Endothelial cell (in vitro differentiated cells): Measurements from ENCODE around the gene LTK. TPM values are rescaled to one million over a fixed set of nuclear protein-coding genes. Genes with fewer than 3 reads are reported as not detected.

Experiments used
- DNase-seq: peaks from one replicate; pipeline ENCODE4 v3.0.0; 2021; ENCODE audit warnings: low spot score
- H3K27ac Mint-ChIP-seq: one replicate; pipeline ENCODE4 v1.8.0; 2021; ENCODE audit warnings: mixed read lengths, inconsistent platforms; ENCODE audit not compliant: unreplicated experiment
- H3K27me3 Mint-ChIP-seq: one replicate; pipeline ENCODE4 v1.8.0; 2021; ENCODE audit warnings: mild to moderate bottlenecking, moderate library complexity, mixed read lengths, inconsistent platforms; ENCODE audit not compliant: unreplicated experiment
- H3K36me3 Mint-ChIP-seq: one replicate; pipeline ENCODE4 v1.8.0; 2021; ENCODE audit warnings: mild to moderate bottlenecking, low read depth, mixed read lengths, inconsistent platforms; ENCODE audit not compliant: unreplicated experiment
- H3K4me1 Mint-ChIP-seq: one replicate; pipeline ENCODE4 v1.8.0; 2021; ENCODE audit warnings: mild to moderate bottlenecking, mixed read lengths, inconsistent platforms; ENCODE audit not compliant: unreplicated experiment
- H3K4me3 Mint-ChIP-seq: one replicate; pipeline ENCODE4 v1.8.0; 2021; ENCODE audit warnings: mild to moderate bottlenecking, mixed read lengths, inconsistent platforms; ENCODE audit not compliant: unreplicated experiment
- H3K9me3 Mint-ChIP-seq: one replicate; pipeline ENCODE4 v1.8.0; 2021; ENCODE audit warnings: mixed read lengths, inconsistent platforms; ENCODE audit not compliant: unreplicated experiment
- CTCF ChIP-seq: fragments of 200-600 bp; sonication (generic); IDR thresholded peaks from one replicate; pipeline ENCODE4 v1.5.0; 2021; ENCODE audit warnings: antibody characterized with exemption; ENCODE audit not compliant: unreplicated experiment
- total RNA-seq: library from RNA; stranded (reverse); fragmentation: NEBNext Ultra II Directional; extraction: Animal tissue kit (Norgen Biotek cat#: 25700); gene quantifications from one replicate; pipeline ENCODE4 v1.2.1, GENCODE V29; 2021; ENCODE audit not compliant: unreplicated experiment

LTK gene
- total RNA-seq, 1 donor from 2014 or later = 25.7 TPM

GRCh38 chr15:41466711-41467110 lies 46.9 kb downstream of the LTK start:
- H3K27ac Mint-ChIP-seq = no peak overlapping the region
- TF ChIP-seq CTCF = no peak
- H3K4me3 Mint-ChIP-seq = no peak overlapping the region
- DNase-seq = no peak
- no peaks in the 10 kb centered on the region for H3K27me3 Mint-ChIP-seq
- H3K4me1 Mint-ChIP-seq = peaks cover 3% of the 10 kb centered on the region
- H3K9me3 Mint-ChIP-seq = no peaks in the 10 kb centered on the region
- peaks cover 51% of the 10 kb centered on the region for H3K36me3 Mint-ChIP-seq

GRCh38 chr15:41465822-41466421 lies 47.7 kb downstream of the LTK start:
- peak; percentile 42 for DNase-seq
- peaks cover 3% of the 10 kb centered on the region for H3K4me1 Mint-ChIP-seq
- peak; percentile 72 for TF ChIP-seq CTCF
- peaks cover 49% of the 10 kb centered on the region for H3K36me3 Mint-ChIP-seq
- no peaks in the 10 kb centered on the region for H3K27me3 Mint-ChIP-seq
- H3K4me3 Mint-ChIP-seq = no peak overlapping the region
- H3K9me3 Mint-ChIP-seq = no peaks in the 10 kb centered on the region
- H3K27ac Mint-ChIP-seq = no peak overlapping the region

GRCh38 chr15:41464889-41465580 lies 48.6 kb downstream of the LTK start:
- H3K27me3 Mint-ChIP-seq = no peaks in the 10 kb centered on the region
- no peak overlapping the region for H3K27ac Mint-ChIP-seq
- TF ChIP-seq CTCF = no peak
- DNase-seq = no peak
- H3K9me3 Mint-ChIP-seq = no peaks in the 10 kb centered on the region
- H3K4me1 Mint-ChIP-seq = peaks cover 3% of the 10 kb centered on the region
- peaks cover 43% of the 10 kb centered on the region for H3K36me3 Mint-ChIP-seq
- no peak overlapping the region for H3K4me3 Mint-ChIP-seq

- no peak for DNase-seq
- TF ChIP-seq CTCF = no peak
- H3K36me3 Mint-ChIP-seq = peaks cover 36% of the 10 kb centered on the region
Observed at GRCh38 chr15:41462084-41462795, 51.4 kb downstream of the LTK start.

More at GRCh38 chr15:41462084-41462795, 51.4 kb downstream of the LTK start:
- peaks cover 3% of the 10 kb centered on the region for H3K4me1 Mint-ChIP-seq
- no peaks in the 10 kb centered on the region for H3K9me3 Mint-ChIP-seq
- peaks cover 1% of the 10 kb centered on the region for H3K27me3 Mint-ChIP-seq
- no peak overlapping the region for H3K27ac Mint-ChIP-seq
- H3K4me3 Mint-ChIP-seq = peak overlapping the region; percentile 31

Other genes starting within 250 kb of the LTK start
- 2.7 TPM for gene OIP5, start 181.2 kb downstream of the LTK start, total RNA-seq
- gene NUSAP1, start 180.9 kb downstream of the LTK start, total RNA-seq = 16.9 TPM
- gene NDUFAF1, start 111.3 kb downstream of the LTK start, total RNA-seq = 16.0 TPM
- 60.8 TPM for gene RTF1, start 96.7 kb downstream of the LTK start, total RNA-seq
- 4.2 TPM for gene ITPKA, start 20.0 kb downstream of the LTK start, total RNA-seq
- gene RPAP1, start 30.4 kb upstream of the LTK start, total RNA-seq = 41.2 TPM
- 115 TPM for gene TYRO3, start 45.4 kb upstream of the LTK start, total RNA-seq
- gene MGA, start 146.6 kb upstream of the LTK start, total RNA-seq = 48.0 TPM